Measurements from ENCODE around the gene CD82. TPM values are rescaled to one million over a fixed set of nuclear protein-coding genes. Genes with fewer than 3 reads are reported as not detected.
"Not testable (repeated sequence)": the region's sequence is repeated elsewhere in the genome, so short reads cannot be mapped to it uniquely, and the experiment has no call there.

The CD82 gene
- polyA plus RNA-seq, 3 donors, result 14.6 to 20.4 (median 17.8) TPM

GRCh38 chr11:44533921-44534711 lies 31.3 kb upstream of the CD82 start:
- DNase-seq (ENCODE audit: low read depth in 3 of 3, low spot score in 2 of 3), result no peak

- DNase-seq (ENCODE audit: low read depth in 3 of 3, low spot score in 2 of 3), result no peak
Observed at GRCh38 chr11:44535191-44535980, 30.1 kb upstream of the CD82 start.

GRCh38 chr11:44536788-44537516 lies 28.5 kb upstream of the CD82 start:
- DNase-seq (ENCODE audit: low read depth in 3 of 3, low spot score in 2 of 3), result no peak

- no peak for DNase-seq (ENCODE audit: low read depth in 3 of 3, low spot score in 2 of 3)
Observed at GRCh38 chr11:44537679-44538078, 27.8 kb upstream of the CD82 start.

GRCh38 chr11:44538375-44539054 lies 26.9 kb upstream of the CD82 start:
- DNase-seq (ENCODE audit: low read depth in 3 of 3, low spot score in 2 of 3), result no peak

- DNase-seq (ENCODE audit: low read depth in 3 of 3, low spot score in 2 of 3), result no peak
Observed at GRCh38 chr11:44539971-44540370, 25.5 kb upstream of the CD82 start.

GRCh38 chr11:44540667-44541066 lies 24.8 kb upstream of the CD82 start:
- no peak for DNase-seq (ENCODE audit: low read depth in 3 of 3, low spot score in 2 of 3)

GRCh38 chr11:44542372-44542771 lies 23.1 kb upstream of the CD82 start:
- DNase-seq (ENCODE audit: low read depth in 3 of 3, low spot score in 2 of 3), result no peak

- not testable (repeated sequence) for DNase-seq (ENCODE audit: low read depth in 3 of 3, low spot score in 2 of 3)
Observed at GRCh38 chr11:44546984-44547383, 18.5 kb upstream of the CD82 start.

GRCh38 chr11:44547534-44547933 lies 17.9 kb upstream of the CD82 start:
- not testable (repeated sequence) for DNase-seq (ENCODE audit: low read depth in 3 of 3, low spot score in 2 of 3)

GRCh38 chr11:44548032-44548695 lies 17.3 kb upstream of the CD82 start:
- DNase-seq (ENCODE audit: low read depth in 3 of 3, low spot score in 2 of 3), result no peak

- not testable (repeated sequence) for DNase-seq (ENCODE audit: low read depth in 3 of 3, low spot score in 2 of 3)
Observed at GRCh38 chr11:44548961-44549749, 16.3 kb upstream of the CD82 start.

GRCh38 chr11:44550123-44550522 lies 15.3 kb upstream of the CD82 start:
- DNase-seq (ENCODE audit: low read depth in 3 of 3, low spot score in 2 of 3), result no peak

- DNase-seq (ENCODE audit: low read depth in 3 of 3, low spot score in 2 of 3), result no peak
Observed at GRCh38 chr11:44551456-44552139, 13.9 kb upstream of the CD82 start.

GRCh38 chr11:44555031-44555800 lies 10.2 kb upstream of the CD82 start:
- no peak for DNase-seq (ENCODE audit: low read depth in 3 of 3, low spot score in 2 of 3)

- DNase-seq (ENCODE audit: low read depth in 3 of 3, low spot score in 2 of 3), result peak in 1 of 3 donors; percentile 45
Observed at GRCh38 chr11:44556735-44557409, 8.6 kb upstream of the CD82 start.

- DNase-seq (ENCODE audit: low read depth in 3 of 3, low spot score in 2 of 3), result no peak
Observed at GRCh38 chr11:44557464-44557863, 8.0 kb upstream of the CD82 start.

Data from right renal cortex interstitium (tissue), 3 donors.